MCF 10A (cell line): Measurements from ENCODE around the gene TMCC1. TPM values are rescaled to one million over a fixed set of nuclear protein-coding genes. Genes with fewer than 3 reads are reported as not detected.
A peak's percentile ranks its signal among the peaks of the same experiment; 100 is the strongest.

ENCODE experiments used
- Bru-seq: library from RNA; stranded (reverse); fragments of 400-500 nt; gene quantifications from one replicate; lab custom pipeline; 2021; lab: Mats Ljungman, UMichigan
- BruChase-seq, 2 experiments: library from RNA; stranded (reverse); fragments of 400-500 nt; gene quantifications; one replicate each; lab custom pipeline; 2021; lab: Mats Ljungman, UMichigan
- BruUV-seq: library from RNA; stranded (reverse); fragments of 400-500 nt; replicated peaks from 2 replicates; lab custom pipeline; 2021; lab: Mats Ljungman, UMichigan
- CTCF ChIA-PET: fragments of 300-600 bp; sonication (Branson Sonifier 250); formaldehyde crosslinking; extraction: SDS; loops from one replicate; lab custom pipeline; 2021; ENCODE audit warnings: antibody characterized with exemption, inconsistent platforms; lab: Yijun Ruan, JAX
- POLR2A ChIA-PET: fragments of 300-600, 350-650 bp; sonication (Branson Sonifier 250); formaldehyde crosslinking; extraction: SDS; loops from one replicate; lab custom pipeline; 2020; ENCODE audit warnings: antibody characterized with exemption, inconsistent platforms; lab: Yijun Ruan, JAX
- DNase-seq: peaks from one replicate; pipeline ENCODE4 v3.0.0-alpha.2; 2018; ENCODE audit not compliant: unreplicated experiment
- H3K27ac Mint-ChIP-seq: one replicate; pipeline ENCODE4 v1.8.0; 2022; ENCODE audit warnings: mild to moderate bottlenecking, low read depth, mixed read lengths; ENCODE audit not compliant: unreplicated experiment
- H3K27me3 Mint-ChIP-seq: one replicate; pipeline ENCODE4 v1.8.0; 2022; ENCODE audit warnings: mixed read lengths; ENCODE audit not compliant: insufficient read depth, unreplicated experiment
- H3K36me3 Mint-ChIP-seq: one replicate; pipeline ENCODE4 v1.8.0; 2022; ENCODE audit warnings: mild to moderate bottlenecking, moderate library complexity, mixed read lengths; ENCODE audit not compliant: insufficient read depth, unreplicated experiment
- H3K4me1 Mint-ChIP-seq: one replicate; pipeline ENCODE4 v1.8.0; 2022; ENCODE audit warnings: mixed read lengths; ENCODE audit not compliant: insufficient read depth, unreplicated experiment
- H3K4me3 Mint-ChIP-seq: one replicate; pipeline ENCODE4 v1.8.0; 2022; ENCODE audit warnings: mild to moderate bottlenecking, moderate library complexity, mixed read lengths; ENCODE audit not compliant: unreplicated experiment
- H3K9me3 Mint-ChIP-seq: one replicate; pipeline ENCODE4 v1.8.0; 2022; ENCODE audit warnings: mixed read lengths; ENCODE audit not compliant: unreplicated experiment
- CTCF ChIP-seq: fragments of 200-600 bp; IDR thresholded peaks from one replicate; pipeline ENCODE4 v1.8.0; 2022; ENCODE audit warnings: antibody characterized with exemption, mild to moderate bottlenecking; ENCODE audit not compliant: unreplicated experiment
- intact Hi-C: fragments of 100-400 bp; cut with micrococcal nuclease; formaldehyde crosslinking; loops from 2 replicates; pipeline ENCODE4 v1.14.1; 2022
- long read RNA-seq: library from polyadenylated mRNA; stranded (forward); transcript quantifications from one replicate; pipeline ENCODE4 v2.0.0, GENCODE V29; 2022
- total RNA-seq: library from RNA; stranded (reverse); gene quantifications from 2 replicates; pipeline ENCODE4 v1.2.3, GENCODE V29; 2022

Gene TMCC1
- 22.5 and 31.2 TPM in 2 replicates for total RNA-seq
- Bru-seq, nascent RNA, result percentile 83 among the genes with signal in this experiment
- BruChase-seq, experiment 1, labeled RNA remaining after a 6-hour chase, result percentile 68 among the genes with signal in this experiment
- percentile 82 among the genes with signal in this experiment for BruChase-seq, experiment 2, labeled RNA remaining after a 2-hour chase
- long read RNA-seq, partial matches to known transcripts, result 3 of 28 reads
- long read RNA-seq, other reads (novel, unspliced or antisense), result 25 of 28 reads

- intact Hi-C loops, result no loop called here
- Mint-ChIP-seq H3K27ac (peak within 1 kb of the TSS; percentile 81), H3K9me3 (no peaks in the 10 kb centered on the region), H3K36me3 (peaks cover 5% of the 10 kb centered on the region), H3K4me3 (peak within 1 kb of the TSS; percentile 92), H3K27me3 (no peaks in the 10 kb centered on the region), H3K4me1 (peaks cover 34% of the 10 kb centered on the region)
- ChIA-PET CTCF (interaction anchor here (0.6 to 1.0 kb wide), 2 partner anchors 38 to 174 kb away, joined by 3 read pairs; no protein-coding TSS in a partner anchor), POLR2A (interaction anchor here (0.8 to 2.3 kb wide), 15 partner anchors 9 to 408 kb away, joined by 3 to 10 read pairs (median 4); no protein-coding TSS in a partner anchor)
- no TSS peak for BruUV-seq
- DNase-seq, result peak; percentile 92
- TF ChIP-seq CTCF, result no peak
Observed at GRCh38 chr3:129893581-129894070, at the start of gene TMCC1. TSS of gene TMCC1 (minus strand) at chr3:129893711.

GRCh38 chr3:129943020-129943419, 49.5 kb upstream of the TMCC1 start:
- no peak overlapping the region for H3K27ac Mint-ChIP-seq
- no TSS peak for BruUV-seq
- peaks cover 9% of the 10 kb centered on the region for H3K36me3 Mint-ChIP-seq
- H3K9me3 Mint-ChIP-seq, result no peaks in the 10 kb centered on the region
- intact Hi-C loops, result loop anchor here (2.0 to 5.0 kb wide), 2 partner anchors 60 to 154 kb away; no protein-coding TSS in a partner anchor
- CTCF ChIA-PET, result interaction anchor here (0.5 to 5.6 kb wide), 31 partner anchors 9 to 950 kb away, joined by 3 to 67 read pairs (median 5); partner anchors contain the start of gene ATP2C1
- no peak for DNase-seq
- H3K4me3 Mint-ChIP-seq, result no peak overlapping the region
- H3K27me3 Mint-ChIP-seq, result peaks cover 31% of the 10 kb centered on the region
- POLR2A ChIA-PET, result no interaction called here
- H3K4me1 Mint-ChIP-seq, result no peaks in the 10 kb centered on the region
- TF ChIP-seq CTCF, result no peak

- peak; percentile 56 for DNase-seq
- H3K4me1 Mint-ChIP-seq, result no peaks in the 10 kb centered on the region
- intact Hi-C loops, result loop anchor here (2.0 to 5.0 kb wide), 2 partner anchors 61 to 155 kb away; no protein-coding TSS in a partner anchor
- peak; percentile 55 for TF ChIP-seq CTCF
- no TSS peak for BruUV-seq
- H3K4me3 Mint-ChIP-seq, result no peak overlapping the region
- ChIA-PET POLR2A (interaction anchor here (0.6 to 1.2 kb wide), 3 partner anchors 62 to 449 kb away, joined by 3 to 4 read pairs (median 3); no protein-coding TSS in a partner anchor), CTCF (interaction anchor here (0.5 to 5.6 kb wide), 41 partner anchors 8 to 1021 kb away, joined by 3 to 67 read pairs (median 5); no protein-coding TSS in a partner anchor)
- H3K27me3 Mint-ChIP-seq, result peaks cover 24% of the 10 kb centered on the region
- no peaks in the 10 kb centered on the region for H3K9me3 Mint-ChIP-seq
- H3K27ac Mint-ChIP-seq, result no peak overlapping the region
- H3K36me3 Mint-ChIP-seq, result peaks cover 15% of the 10 kb centered on the region
Observed at GRCh38 chr3:129942296-129942695, 48.8 kb upstream of the TMCC1 start.

GRCh38 chr3:129940086-129940485, 46.6 kb upstream of the TMCC1 start:
- DNase-seq, result no peak
- peaks cover 15% of the 10 kb centered on the region for H3K36me3 Mint-ChIP-seq
- H3K9me3 Mint-ChIP-seq, result no peaks in the 10 kb centered on the region
- H3K4me1 Mint-ChIP-seq, result peaks cover 9% of the 10 kb centered on the region
- TF ChIP-seq CTCF, result no peak
- intact Hi-C loops, result loop anchor here (5.0 kb wide), 1 partner anchor 157 kb away; no protein-coding TSS in a partner anchor
- POLR2A ChIA-PET, result interaction anchor here (1.2 kb wide), 1 partner anchor 8 kb away, joined by 3 read pairs; no protein-coding TSS in a partner anchor
- H3K4me3 Mint-ChIP-seq, result no peak overlapping the region
- CTCF ChIA-PET, result interaction anchor here (0.9 to 5.6 kb wide), 8 partner anchors 9 to 291 kb away, joined by 3 to 67 read pairs (median 5); no protein-coding TSS in a partner anchor
- no TSS peak for BruUV-seq
- H3K27me3 Mint-ChIP-seq, result peaks cover 13% of the 10 kb centered on the region
- no peak overlapping the region for H3K27ac Mint-ChIP-seq
